Inferior parietal cortex (tissue), 1 donor: ENCODE data around the gene TDRD15.
"Not testable (repeated sequence)": the region's sequence is repeated elsewhere in the genome, so short reads cannot be mapped to it uniquely, and the experiment has no call there.

Experiments used
- DNase-seq: peaks from one replicate; pipeline ENCODE4 v3.0.0-alpha.2; 2016; ENCODE audit errors: extremely low spot score

TDRD15 gene

DNA sequence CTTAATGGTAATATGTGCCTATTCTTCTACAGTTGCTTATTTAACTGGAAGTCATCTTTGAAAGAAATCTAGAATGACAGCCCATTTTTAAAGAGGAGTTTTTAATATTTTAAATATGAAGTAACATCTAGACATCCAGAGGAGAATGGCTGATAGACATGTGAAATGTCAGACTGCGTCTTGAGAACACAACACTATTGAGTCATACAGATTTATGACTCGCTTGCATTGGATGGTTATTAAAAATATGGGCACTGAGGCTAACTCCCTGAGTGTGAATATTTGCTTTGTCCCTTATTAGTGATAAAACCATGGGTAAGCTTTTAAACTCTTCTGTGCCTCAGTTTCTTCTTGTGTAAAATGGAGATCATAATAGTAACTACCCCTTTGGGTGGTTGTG lies 22.9 kb downstream of the TDRD15 start:
- no peak for DNase-seq

DNA sequence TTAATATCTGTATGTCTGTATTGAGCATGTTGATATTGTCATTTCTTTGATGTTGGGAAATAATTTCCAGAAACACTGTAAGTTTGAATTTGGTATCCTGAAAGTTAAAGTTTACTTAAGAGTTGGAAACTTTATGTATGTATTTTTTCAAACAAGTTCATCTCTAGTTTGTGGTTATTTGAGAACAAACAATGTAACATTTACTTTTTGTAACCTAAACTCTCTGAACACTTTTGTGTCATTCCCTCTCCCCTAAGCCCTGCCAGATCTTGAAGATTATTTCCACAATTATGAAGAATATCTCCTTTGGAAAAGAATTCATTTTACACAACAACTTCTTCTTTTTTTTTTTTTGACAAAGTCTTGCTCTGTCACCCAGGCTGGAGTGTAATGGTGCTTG lies 24.9 kb downstream of the TDRD15 start:
- no peak for DNase-seq

GRCh38 chr2:21151234-21151633 lies 27.5 kb downstream of the TDRD15 start:
- not testable (repeated sequence) for DNase-seq

GRCh38 chr2:21155365-21156136 lies 31.8 kb downstream of the TDRD15 start:
- no peak for DNase-seq

- no peak for DNase-seq
Observed at GRCh38 chr2:21161122-21161521, 37.4 kb downstream of the TDRD15 start.

- DNase-seq = no peak
Observed at GRCh38 chr2:21161832-21162614, 38.3 kb downstream of the TDRD15 start.

DNA sequence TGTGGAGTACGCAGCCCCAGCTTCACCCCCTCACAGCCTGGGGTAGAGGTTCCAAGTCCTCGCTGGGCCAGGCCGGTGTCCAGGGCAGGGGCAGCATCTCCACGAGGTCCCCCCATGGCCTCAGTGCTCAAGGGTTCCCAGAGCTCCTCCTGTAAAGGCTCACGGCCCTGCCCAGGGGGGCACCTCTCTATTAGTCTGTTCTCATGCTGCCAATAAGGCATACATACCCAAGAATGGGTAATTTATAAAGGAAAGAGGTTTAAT lies 38.8 kb downstream of the TDRD15 start:
- DNase-seq = no peak

DNA sequence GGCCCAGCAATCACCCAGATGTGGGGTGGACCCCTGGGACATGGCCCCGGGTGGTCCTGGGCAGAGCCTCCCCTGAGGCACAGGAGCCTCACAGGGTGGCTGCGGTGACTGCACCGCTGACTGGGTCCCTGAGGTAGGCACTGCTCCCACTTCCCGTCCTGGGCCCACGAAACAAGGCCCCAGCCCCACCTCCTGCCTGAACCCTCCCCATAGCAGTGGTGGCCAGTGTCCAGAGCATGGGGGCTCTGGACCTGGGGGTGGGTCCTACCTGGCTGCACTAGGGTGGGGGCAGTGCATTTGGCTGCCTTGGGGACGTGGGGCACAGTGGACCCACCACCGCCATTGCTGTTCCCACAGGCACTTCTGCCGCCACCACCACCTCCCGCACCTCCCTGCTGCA lies 39.4 kb downstream of the TDRD15 start:
- DNase-seq = no peak

- DNase-seq = no peak
Observed at GRCh38 chr2:21165350-21165749, 41.6 kb downstream of the TDRD15 start.

- DNase-seq = peak; percentile 80
Observed at GRCh38 chr2:21175895-21176646, 52.3 kb downstream of the TDRD15 start.

DNA sequence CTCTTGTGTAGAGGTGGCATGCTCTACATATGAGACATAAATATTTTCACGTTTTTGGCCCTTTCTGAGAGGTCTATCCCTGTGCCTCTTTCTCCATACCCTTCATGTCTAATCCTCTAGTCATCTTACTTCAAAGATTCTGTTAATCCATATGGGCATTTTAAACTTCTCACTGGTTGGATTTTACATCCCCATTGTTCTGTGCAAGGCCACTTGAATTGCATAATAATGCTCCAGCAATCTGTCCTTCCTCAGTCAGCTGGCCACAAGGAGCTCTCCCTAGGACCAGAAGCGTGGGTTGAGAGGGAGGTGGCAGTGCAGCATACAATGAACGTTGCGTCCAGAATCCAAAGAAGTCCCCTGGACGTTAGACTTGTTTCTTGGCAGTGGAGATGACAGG lies 58.2 kb downstream of the TDRD15 start:
- no peak for DNase-seq

DNA sequence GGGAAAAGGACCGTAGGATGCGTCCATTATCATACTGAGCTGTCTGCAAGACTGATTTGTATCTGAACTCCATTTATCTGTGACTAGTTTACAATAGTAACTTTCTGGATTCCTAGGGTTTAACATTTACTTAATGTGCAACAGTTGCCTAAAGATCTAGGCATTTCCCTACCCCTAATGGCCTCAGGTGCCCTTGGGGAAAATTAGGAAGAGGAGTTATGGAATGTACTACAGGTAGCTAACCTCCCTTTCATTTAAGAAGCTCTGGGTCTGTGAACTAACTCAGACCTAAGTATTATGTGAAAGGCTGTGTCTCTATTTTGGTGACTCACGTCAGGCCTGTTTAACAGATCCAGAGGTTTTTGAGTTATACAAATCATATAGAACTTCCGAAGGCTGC lies 59.5 kb downstream of the TDRD15 start:
- DNase-seq = no peak

DNA sequence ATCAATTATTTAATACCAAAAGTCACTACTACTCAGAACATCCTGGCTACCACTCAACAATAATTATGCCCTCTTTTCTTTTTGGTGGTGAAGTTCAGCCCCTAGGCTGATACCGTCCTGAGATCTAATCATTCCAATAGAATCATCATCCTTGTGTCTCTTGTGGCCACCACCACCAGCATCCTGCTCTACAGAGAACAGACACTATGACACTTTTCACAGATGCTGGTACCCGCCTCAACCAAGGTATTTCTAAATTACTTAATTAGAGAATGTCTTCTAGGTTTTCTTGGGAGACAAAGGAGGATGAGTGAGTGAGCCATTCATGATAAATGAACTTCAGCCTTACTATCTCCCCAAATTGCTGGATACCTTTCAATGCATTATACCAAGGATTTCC lies 60.0 kb downstream of the TDRD15 start:
- DNase-seq = no peak

GRCh38 chr2:21191535-21191934 lies 67.8 kb downstream of the TDRD15 start:
- DNase-seq = no peak
